GM23248 (cell line): ENCODE data around the gene RNLS. TPM values are rescaled to one million over a fixed set of nuclear protein-coding genes. Genes with fewer than 3 reads are reported as not detected.

Experiments
- DNase-seq: peaks from one replicate; pipeline ENCODE4 v3.0.0-alpha.2; 2015
- H2AFZ ChIP-seq: fragments of 200-600 bp; sonication (generic); 2 replicates; pipeline ENCODE4 v1.6.1; 2016; ENCODE audit warnings: antibody characterized with exemption
- H3F3A ChIP-seq: fragments of 200-600 bp; sonication (generic); 2 replicates; pipeline ENCODE4 v1.6.1; 2016; ENCODE audit warnings: mild to moderate bottlenecking, antibody characterized with exemption, mixed run types; ENCODE audit not compliant: insufficient read depth
- H3K27ac ChIP-seq: fragments of 200-600 bp; sonication (generic); 2 replicates; pipeline ENCODE4 v1.5.1; 2016; ENCODE audit warnings: mild to moderate bottlenecking
- H3K27me3 ChIP-seq: fragments of 200-600 bp; sonication (generic); replicated peaks from 2 replicates; pipeline ENCODE4 v1.6.1; 2016; ENCODE audit warnings: mild to moderate bottlenecking; ENCODE audit not compliant: insufficient read depth
- H3K36me3 ChIP-seq: fragments of 200-600 bp; sonication (generic); 2 replicates; pipeline ENCODE4 v1.6.1; 2016; ENCODE audit warnings: low read depth, mild to moderate bottlenecking
- H3K4me1 ChIP-seq: fragments of 200-600 bp; sonication (generic); 2 replicates; pipeline ENCODE4 v1.6.1; 2016; ENCODE audit warnings: mild to moderate bottlenecking; ENCODE audit not compliant: insufficient read depth
- H3K4me2 ChIP-seq: fragments of 200-600 bp; sonication (generic); one replicate; pipeline ENCODE4 v1.6.1; 2016; ENCODE audit warnings: mild to moderate bottlenecking; ENCODE audit not compliant: unreplicated experiment
- H3K4me3 ChIP-seq: fragments of 200-600 bp; sonication (generic); 2 replicates; pipeline ENCODE4 v1.5.1; 2016; ENCODE audit warnings: mild to moderate bottlenecking
- H3K79me2 ChIP-seq: fragments of 200-600 bp; sonication (generic); 2 replicates; pipeline ENCODE4 v1.6.1; 2016; ENCODE audit warnings: mild to moderate bottlenecking; ENCODE audit not compliant: insufficient read depth
- H3K9ac ChIP-seq: fragments of 200-600 bp; sonication (generic); 2 replicates; pipeline ENCODE4 v1.6.1; 2016; ENCODE audit warnings: mild to moderate bottlenecking
- H3K9me2 ChIP-seq: fragments of 200-600 bp; sonication (generic); 2 replicates; pipeline ENCODE4 v1.6.1; 2016; ENCODE audit warnings: mixed run types, mild to moderate bottlenecking, moderate library complexity; ENCODE audit not compliant: insufficient read depth
- H3K9me3 ChIP-seq: fragments of 200-600 bp; sonication (generic); one replicate; pipeline ENCODE4 v1.6.1; 2017; ENCODE audit warnings: low read depth
- H4K20me1 ChIP-seq: fragments of 200-600 bp; sonication (generic); 2 replicates; pipeline ENCODE4 v1.6.0; 2016; ENCODE audit not compliant: insufficient read depth
- EZH2 ChIP-seq: fragments of 200-600 bp; sonication (generic); IDR thresholded peaks from 2 replicates; pipeline ENCODE4 v1.6.1; 2018; ENCODE audit warnings: antibody characterized with exemption, mild to moderate bottlenecking; ENCODE audit not compliant: insufficient read depth, poor library complexity, severe bottlenecking
- EZH2phosphoT487 ChIP-seq: fragments of 200-600 bp; sonication (generic); IDR thresholded peaks from 2 replicates; pipeline ENCODE4 v1.6.1; 2018; ENCODE audit warnings: antibody characterized with exemption, moderate library complexity, mild to moderate bottlenecking, low read depth; ENCODE audit not compliant: insufficient read depth
- WGBS, 2 experiments: methylation state at CpG; one replicate each; pipeline ENCODE4 v1.1.6; 2015 to 2017; ENCODE audit warnings: low lambda C conversion rate in 2 of 2, low coverage in 1 of 2; ENCODE audit errors: missing lambda C conversion rate in 2 of 2; 5-methylcytosine and 5-hydroxymethylcytosine counted together
- in situ Hi-C: fragments of 300-500 bp; cut with MboI; formaldehyde crosslinking; loops from 2 replicates; pipeline ENCODE4 v1.15.0; 2020
- polyA plus RNA-seq: library from polyadenylated mRNA; unstranded; fragments of >200 nt; fragmentation: Nextera tagmentation; extraction: Ambion mirVana; gene quantifications from 2 replicates; pipeline ENCODE4 v1.2.1, GENCODE V29; 2016
- total RNA-seq: library from RNA; depleted of rRNA; stranded (reverse); fragments of >200 nt; shearing (Covaris generic); gene quantifications from 2 replicates; pipeline ENCODE4 v1.2.3, GENCODE V29; 2014

The RNLS gene
- total and polyA plus RNA-seq, 2 experiments from 2014 or later: 11.5 to 23.1 TPM

GRCh38 chr10:88457660-88458059 lies 125.5 kb downstream of the RNLS start:
- no peaks in the 10 kb centered on the region for H3K36me3 ChIP-seq
- H3K27me3 ChIP-seq: no peaks in the 10 kb centered on the region
- H2AFZ ChIP-seq: no peak overlapping the region
- no peaks in the 10 kb centered on the region for H3K79me2 ChIP-seq
- H4K20me1 ChIP-seq: no peaks in the 10 kb centered on the region
- H3K4me3 ChIP-seq: no peak overlapping the region
- in situ Hi-C loops: no loop called here
- no peak for DNase-seq
- WGBS, 2 experiments: 60 to 68% methylated on average over 3 of the region's 3 CpGs
- no peaks in the 10 kb centered on the region for H3K9me3 ChIP-seq
- no peak overlapping the region for H3K4me2 ChIP-seq
- H3K4me1 ChIP-seq: no peaks in the 10 kb centered on the region
- peaks cover 7% of the 10 kb centered on the region; the same call in 1 of the 2 replicates for H3F3A ChIP-seq
- no peak overlapping the region for H3K27ac ChIP-seq
- 0 out of 2 replicates have a peak, but pooled peaks cover 4% of the 10 kb centered on the region for H3K9me2 ChIP-seq
- TF ChIP-seq EZH2 (no peak), EZH2phosphoT487 (no peak)
- H3K9ac ChIP-seq: no peak overlapping the region

DNA sequence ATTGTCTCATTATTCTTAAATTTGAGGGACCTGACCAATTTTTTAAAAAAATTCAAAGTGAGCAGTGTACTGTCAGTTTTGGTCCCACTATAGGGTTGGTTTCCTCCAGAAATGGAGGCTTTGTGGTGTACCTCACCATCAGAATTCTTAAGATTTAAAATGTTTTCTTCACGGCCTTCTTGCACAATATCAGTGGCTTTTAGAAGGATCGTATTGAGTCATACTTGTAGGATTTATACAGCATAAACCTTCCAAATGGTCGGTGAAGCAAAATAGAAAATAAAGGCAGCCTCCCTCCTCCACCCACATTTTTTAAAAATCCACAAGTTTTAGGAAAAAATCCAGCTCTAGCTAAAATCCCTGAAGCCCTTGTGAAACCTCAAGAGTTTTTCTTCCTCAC lies 126.4 kb downstream of the RNLS start:
- Histone ChIP-seq H3K9me3 (no peaks in the 10 kb centered on the region), H4K20me1 (no peaks in the 10 kb centered on the region), H3K4me3 (no peak overlapping the region), H3K27ac (peak overlapping the region; percentile 5; the same call in 1 of the 2 replicates), H3K4me1 (no peaks in the 10 kb centered on the region), H3K9ac (no peak overlapping the region), H3K79me2 (no peaks in the 10 kb centered on the region), H3K27me3 (no peaks in the 10 kb centered on the region), H3K36me3 (no peaks in the 10 kb centered on the region), H3K9me2 (0 out of 2 replicates have a peak, but pooled peaks cover 4% of the 10 kb centered on the region), H3F3A (peaks cover 7% of the 10 kb centered on the region; the same call in 1 of the 2 replicates), H2AFZ (no peak overlapping the region), H3K4me2 (peak overlapping the region; percentile 17)
- in situ Hi-C loops: no loop called here
- 47 to 50% methylated on average over 3 of the region's 3 CpGs for WGBS, 2 experiments
- TF ChIP-seq EZH2phosphoT487 (no peak), EZH2 (no peak)
- peak; percentile 60 for DNase-seq

DNA sequence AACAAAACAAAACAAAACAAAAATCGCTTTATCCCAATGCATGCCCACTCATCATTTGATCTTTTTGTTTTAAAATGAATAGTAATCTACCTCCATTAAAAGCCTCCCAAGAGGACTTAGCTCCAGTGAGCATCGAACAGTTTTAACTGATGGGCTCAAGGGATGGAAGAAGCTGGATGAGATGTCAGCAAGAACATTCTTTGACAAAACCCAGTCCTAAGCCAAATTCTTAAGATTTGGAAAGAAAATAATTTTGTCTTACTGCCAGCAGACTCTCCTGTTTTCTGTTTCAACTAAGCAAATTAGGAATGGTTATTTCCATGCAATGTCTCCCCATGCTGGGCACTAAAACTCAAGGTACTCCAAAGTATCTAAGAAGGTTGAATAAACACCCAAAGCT lies 127.3 kb downstream of the RNLS start:
- peaks cover 7% of the 10 kb centered on the region; the same call in 1 of the 2 replicates for H3F3A ChIP-seq
- TF ChIP-seq EZH2phosphoT487 (no peak), EZH2 (no peak)
- H3K4me3 ChIP-seq: no peak overlapping the region
- no peaks in the 10 kb centered on the region for H3K36me3 ChIP-seq
- no peak for DNase-seq
- H3K27me3 ChIP-seq: no peaks in the 10 kb centered on the region
- in situ Hi-C loops: no loop called here
- H3K27ac ChIP-seq: no peak overlapping the region
- H3K9ac ChIP-seq: no peak overlapping the region
- no peaks in the 10 kb centered on the region for H3K9me3 ChIP-seq
- 0 out of 2 replicates have a peak, but pooled peaks cover 4% of the 10 kb centered on the region for H3K9me2 ChIP-seq
- H4K20me1 ChIP-seq: no peaks in the 10 kb centered on the region
- H3K4me1 ChIP-seq: no peaks in the 10 kb centered on the region
- no peaks in the 10 kb centered on the region for H3K79me2 ChIP-seq
- no peak overlapping the region for H2AFZ ChIP-seq
- WGBS, 2 experiments: 55 to 58% methylated on average over 2 of the region's 2 CpGs
- no peak overlapping the region for H3K4me2 ChIP-seq

DNA sequence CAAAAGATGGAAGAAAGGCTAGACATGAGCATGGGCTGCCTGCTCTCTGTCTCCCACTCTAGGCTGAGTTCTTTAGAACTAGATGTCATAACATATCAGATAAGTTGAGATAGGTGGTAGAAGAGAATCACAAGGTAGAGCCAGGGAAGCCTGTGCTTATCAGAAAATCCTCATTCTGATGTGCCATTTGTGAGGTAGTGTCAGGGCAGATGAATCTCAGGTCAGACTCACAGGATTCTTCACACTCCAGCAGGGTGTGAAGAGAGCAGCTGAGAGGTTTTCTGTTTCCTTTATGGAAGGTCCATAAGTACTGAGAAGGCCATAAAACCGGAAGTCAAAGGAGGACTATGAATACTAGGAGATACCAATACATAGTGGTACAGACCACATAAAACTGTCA lies 132.9 kb downstream of the RNLS start:
- Histone ChIP-seq H3K4me2 (no peak overlapping the region), H2AFZ (no peak overlapping the region), H3K36me3 (no peaks in the 10 kb centered on the region), H3K9me2 (no peaks in the 10 kb centered on the region), H3K27ac (no peak overlapping the region), H3K27me3 (no peaks in the 10 kb centered on the region), H3K9ac (no peak overlapping the region), H3K4me1 (no peaks in the 10 kb centered on the region), H3K4me3 (no peak overlapping the region), H3K79me2 (no peaks in the 10 kb centered on the region), H3K9me3 (no peaks in the 10 kb centered on the region), H4K20me1 (no peaks in the 10 kb centered on the region), H3F3A (no peaks in the 10 kb centered on the region)
- WGBS, 2 experiments: 43 to 56% methylated on average over 1 of the region's 1 CpG
- no peak for TF ChIP-seq EZH2
- TF ChIP-seq EZH2phosphoT487: no peak
- in situ Hi-C loops: no loop called here
- no peak for DNase-seq

DNA sequence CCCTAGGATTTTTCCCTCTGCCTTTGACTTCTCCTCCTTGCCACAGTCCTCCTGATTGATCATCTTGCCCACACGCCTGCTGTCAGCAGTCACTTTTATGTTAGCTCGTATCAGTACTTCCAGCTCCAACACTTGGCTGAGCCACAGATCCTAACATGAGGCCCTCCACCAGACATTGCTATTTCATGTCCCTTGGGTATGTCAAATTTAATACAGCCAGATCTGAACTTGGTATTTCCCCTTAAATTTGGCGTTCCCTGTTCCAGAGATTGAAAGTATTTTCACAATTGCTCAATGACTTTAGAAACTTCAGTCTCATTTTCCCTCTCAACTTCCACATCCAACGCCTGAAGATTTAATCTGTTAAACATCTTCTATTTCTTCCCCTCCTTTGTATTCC lies 140.4 kb downstream of the RNLS start:
- WGBS, 2 experiments: 39 to 43% methylated on average over 4 of the region's 4 CpGs
- Histone ChIP-seq H2AFZ (no peak overlapping the region), H3K4me2 (no peak overlapping the region), H3K4me3 (no peak overlapping the region), H3K9me3 (no peaks in the 10 kb centered on the region), H3K27me3 (no peaks in the 10 kb centered on the region), H3K79me2 (no peaks in the 10 kb centered on the region), H3K9me2 (peaks cover 4% of the 10 kb centered on the region; the same call in 1 of the 2 replicates), H3K4me1 (no peaks in the 10 kb centered on the region), H3F3A (no peaks in the 10 kb centered on the region), H4K20me1 (no peaks in the 10 kb centered on the region), H3K27ac (no peak overlapping the region), H3K9ac (no peak overlapping the region), H3K36me3 (no peaks in the 10 kb centered on the region)
- TF ChIP-seq EZH2: no peak
- TF ChIP-seq EZH2phosphoT487: no peak
- in situ Hi-C loops: no loop called here
- no peak for DNase-seq
